Dedifferentiated amniotic fluid mesenchymal stem cell (primary cell): ENCODE data around the gene NAB1.
"Not testable (repeated sequence)": the region's sequence is repeated elsewhere in the genome, so short reads cannot be mapped to it uniquely, and the experiment has no call there.

Experiments used
- DNase-seq: peaks from one replicate; pipeline ENCODE4 v3.0.0-alpha.2; 2016; ENCODE audit errors: extremely low spot score

NAB1 gene, protein sequence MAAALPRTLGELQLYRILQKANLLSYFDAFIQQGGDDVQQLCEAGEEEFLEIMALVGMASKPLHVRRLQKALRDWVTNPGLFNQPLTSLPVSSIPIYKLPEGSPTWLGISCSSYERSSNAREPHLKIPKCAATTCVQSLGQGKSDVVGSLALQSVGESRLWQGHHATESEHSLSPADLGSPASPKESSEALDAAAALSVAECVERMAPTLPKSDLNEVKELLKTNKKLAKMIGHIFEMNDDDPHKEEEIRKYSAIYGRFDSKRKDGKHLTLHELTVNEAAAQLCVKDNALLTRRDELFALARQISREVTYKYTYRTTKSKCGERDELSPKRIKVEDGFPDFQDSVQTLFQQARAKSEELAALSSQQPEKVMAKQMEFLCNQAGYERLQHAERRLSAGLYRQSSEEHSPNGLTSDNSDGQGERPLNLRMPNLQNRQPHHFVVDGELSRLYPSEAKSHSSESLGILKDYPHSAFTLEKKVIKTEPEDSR

DNA sequence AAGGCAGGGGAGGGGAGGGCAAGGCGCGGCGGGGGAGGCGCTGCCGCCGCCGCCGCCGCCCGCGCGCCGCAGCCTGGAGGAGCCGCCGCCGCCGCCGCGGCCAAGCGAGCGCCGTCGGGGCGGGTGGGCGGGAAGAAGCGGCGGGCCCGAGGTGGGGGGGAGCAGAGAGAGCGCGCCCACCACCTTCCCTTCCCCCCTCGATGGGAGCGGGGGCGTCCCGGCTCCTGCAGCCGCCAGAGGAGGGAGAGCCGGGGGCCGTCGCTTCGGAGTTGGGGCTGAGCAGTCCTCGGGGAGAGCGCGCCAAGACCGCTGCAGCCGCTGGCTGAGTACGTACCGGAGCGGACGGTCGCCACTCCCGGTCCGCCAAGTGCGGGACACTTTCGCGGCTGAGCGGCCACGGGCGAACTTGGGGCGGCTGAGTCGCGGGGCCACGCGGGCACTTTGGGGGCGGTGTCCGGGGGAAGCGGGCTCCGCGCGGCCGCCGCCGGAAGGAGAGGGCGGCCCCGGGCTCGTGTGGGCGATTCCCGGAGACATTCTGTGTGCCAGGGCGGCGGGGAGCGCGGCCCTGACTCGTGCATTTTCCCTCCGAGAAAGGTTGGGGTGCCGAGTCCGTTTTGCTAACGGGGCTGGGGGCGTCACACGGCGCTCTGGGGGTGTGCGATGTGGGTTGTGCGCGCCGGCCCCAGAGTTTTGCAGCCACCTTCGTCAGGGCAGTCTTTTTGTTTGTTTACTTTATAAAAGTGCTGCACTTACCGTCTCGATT, at the start of gene NAB1:
TSS of gene NAB1 (plus strand) at position 49 of the 763 bp plus-strand sequence. CDS start 10,094 bp downstream, outside the sequence.
- no peak for DNase-seq

DNA sequence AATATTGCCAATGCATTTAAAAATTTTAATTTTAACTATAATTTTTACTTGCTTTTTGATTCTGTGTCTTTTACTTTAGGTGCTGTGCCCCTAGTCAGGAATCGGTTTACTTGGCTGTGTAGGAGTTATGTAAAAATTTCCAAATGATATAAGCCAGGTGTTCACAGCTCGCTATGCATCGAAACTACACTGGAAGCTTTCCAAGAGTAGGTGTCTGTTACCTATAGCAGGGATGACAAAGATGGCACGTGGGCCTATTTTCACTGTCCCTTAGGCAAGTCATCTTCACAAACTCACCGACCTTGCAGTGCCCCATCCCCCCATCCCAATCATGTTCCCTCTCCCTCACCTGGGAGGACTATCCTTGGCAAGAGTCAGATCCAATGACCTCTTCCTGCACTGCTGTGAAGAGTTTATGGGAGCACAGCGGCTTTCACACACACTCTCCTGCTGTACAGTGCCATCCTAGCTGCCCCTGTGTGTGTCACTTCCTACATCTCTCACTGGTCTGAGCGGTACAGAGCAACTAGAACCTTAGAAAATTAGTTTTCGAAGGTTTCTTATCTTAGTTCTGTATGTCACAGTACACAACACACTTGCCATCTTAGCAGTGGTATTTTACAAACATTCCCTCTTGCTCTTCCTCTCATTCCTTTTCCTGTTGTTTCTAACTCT, 49.2 kb upstream of the NAB1 start:
- DNase-seq = no peak

DNA sequence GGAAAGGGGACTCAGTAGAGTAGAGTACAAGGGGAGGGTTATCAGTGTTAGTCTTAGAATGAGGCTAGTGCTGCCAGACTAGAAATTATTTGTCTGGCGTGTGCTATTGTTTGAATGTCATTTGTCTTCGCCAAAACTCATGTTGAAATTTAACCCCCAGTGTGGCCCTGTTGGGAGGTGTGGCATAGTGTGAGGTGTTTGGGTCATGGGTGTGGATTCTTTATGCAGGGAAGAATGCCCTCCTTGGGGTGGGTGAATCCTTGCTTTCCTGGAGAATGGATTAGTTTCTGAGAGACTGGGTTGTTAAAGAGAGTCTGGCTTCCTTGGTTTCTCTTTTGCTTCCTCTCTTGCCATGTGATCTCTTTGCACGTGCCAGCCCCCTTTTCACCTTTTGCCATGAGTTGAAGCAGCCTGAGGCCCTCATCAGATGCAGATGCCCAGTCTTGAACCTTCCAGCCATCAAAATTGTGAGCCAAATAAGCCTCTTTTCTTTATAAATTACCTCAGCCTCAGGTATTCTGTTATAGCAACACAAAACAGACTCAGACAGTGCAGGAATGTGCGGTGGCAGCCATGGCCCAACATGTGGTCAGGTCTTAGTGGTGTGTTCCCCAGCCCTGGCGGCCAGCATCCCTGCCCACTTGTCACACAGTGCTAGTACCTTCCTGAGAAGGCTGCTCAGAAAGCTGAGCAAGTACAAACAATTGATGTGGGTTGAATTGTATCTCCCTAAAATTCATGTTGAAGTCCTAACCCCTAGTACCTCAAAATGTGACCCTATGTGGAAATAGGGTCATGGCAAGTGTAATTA, 48.4 kb upstream of the NAB1 start:
- no peak for DNase-seq

DNA sequence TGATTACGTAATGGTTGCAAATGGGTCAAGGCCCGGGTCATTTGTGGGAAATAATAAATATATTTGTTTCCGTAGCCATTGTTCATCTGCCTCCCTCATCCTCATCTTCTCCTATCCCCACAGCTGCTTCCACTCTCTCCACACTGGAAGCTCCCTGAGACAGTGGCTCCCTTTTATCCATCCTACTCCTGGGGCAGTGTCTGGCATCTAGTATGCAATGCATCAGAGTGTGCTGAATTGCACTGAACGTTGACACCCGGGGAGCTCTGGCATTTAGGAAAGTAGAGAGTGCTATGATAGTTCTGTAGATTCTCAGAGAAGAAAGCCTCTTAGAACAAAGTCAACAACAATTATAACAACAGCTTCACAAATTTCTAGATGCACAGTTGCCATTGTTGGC, 45.5 kb upstream of the NAB1 start:
- DNase-seq = no peak

DNA sequence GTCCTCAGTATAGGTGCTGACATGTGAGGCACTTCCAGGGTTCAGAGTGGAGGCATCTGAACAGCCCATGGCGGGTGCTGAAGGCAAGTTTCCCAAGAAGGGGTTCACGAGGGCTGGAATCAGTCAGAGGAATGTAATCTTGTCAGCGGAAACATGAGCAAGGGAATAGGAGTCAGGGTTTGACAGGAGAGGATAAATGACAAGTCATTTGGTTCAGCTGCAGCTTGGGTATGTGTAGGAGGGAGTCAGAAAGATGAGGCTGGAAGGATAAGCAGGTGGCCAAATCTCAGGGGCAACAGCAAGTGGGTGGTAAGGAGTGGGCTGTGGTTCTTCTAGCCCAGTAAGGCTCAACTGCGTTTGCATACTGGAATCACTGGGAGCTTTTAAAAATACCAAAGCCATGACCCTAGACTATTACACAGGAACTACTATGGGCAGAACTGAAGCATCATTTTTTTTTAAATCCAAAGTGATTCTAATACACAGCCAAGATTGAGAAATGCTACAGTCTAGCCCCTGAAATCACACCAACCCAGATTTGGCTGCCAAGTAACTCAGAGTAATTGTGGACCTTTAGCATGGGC, 41.8 kb upstream of the NAB1 start:
- DNase-seq = no peak

DNA sequence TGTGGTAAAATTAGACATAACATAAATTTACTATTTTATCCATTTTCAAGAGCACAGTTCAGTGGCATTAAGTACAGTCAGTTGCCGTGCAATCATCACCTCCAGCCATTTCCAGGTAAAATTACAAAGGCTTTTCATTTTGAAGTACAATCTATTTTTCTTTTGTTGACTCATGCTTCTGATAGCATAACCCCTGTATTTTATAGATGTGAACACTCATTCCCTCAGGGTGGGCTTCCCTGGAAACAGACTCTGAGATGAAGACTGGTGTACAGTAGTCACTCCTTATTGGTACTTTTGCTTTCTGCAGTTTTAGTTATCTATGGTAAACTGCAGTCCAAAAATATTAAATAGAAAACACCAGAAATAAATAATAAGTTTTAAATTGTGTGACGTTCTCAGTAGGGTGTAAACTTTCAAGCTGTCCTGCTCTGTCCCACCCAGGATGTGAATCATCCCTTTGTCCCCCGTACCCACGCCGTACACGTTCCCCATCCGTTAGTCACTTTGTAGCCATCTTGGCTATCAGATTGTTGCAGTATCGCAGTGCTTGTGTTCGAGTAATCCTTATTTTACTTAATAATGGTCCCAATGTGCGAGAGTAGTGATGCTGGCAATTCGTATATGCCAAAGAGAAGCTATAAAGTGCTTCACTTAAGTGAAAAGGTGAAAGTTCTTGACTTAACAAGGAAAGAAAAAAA, 41.1 kb upstream of the NAB1 start:
- DNase-seq = no peak

DNA sequence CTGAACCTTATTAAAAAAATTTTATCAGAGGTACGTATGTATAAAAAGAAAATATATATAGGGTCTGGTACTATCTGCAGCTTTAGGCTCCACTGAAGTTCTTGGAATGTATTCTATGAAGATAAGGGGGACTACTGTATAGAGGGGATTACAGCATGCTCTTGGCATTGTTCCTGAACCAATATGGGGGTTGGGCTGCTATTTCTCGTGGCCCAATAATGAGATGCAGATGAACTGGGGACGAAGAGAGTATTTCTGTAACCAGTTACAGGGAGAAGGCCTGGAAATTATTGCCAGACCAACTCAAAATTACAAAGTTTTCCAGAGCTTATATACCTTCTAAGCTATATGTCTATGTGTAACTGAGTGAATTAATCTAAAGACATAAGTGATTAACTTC, 40.0 kb upstream of the NAB1 start:
- DNase-seq = not testable (repeated sequence)

DNA sequence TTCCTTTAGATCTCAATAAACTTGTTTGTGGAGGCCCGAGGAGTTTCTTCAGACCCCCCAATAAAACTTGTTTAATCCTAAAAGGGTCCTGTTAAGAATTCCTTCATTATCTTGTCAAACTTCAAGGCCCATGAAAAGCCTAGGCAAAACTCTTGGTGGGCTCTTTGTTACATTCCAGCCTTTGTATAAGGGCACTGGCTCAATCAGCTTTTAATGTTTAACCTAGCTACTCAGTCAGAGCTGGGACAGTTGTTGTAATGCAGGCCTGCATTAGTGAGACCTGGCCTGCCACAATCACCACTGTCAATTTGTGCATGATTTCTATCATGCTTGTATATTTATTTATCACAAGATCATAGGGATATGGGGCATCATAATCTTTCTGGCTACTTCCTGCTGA, 39.5 kb upstream of the NAB1 start:
- not testable (repeated sequence) for DNase-seq

DNA sequence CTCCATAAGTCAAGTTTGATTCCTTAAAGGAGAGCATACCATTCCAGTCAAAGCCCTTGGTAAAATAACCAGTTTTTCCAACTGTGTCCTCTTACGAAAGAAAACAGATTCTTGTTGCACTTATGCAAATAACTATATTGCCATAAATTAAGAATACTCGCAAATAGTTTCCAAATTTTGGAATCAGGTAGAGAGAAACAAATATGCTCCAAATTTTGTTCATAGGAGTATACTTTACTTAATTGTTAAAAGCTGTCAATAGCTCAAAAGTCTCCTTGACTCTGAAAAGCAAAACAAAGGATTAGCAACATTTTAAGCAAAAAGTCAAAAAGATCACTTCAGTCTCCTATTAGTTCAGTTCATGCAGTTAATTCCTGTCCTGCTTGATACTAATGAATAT, 38.4 kb upstream of the NAB1 start:
- not testable (repeated sequence) for DNase-seq

DNA sequence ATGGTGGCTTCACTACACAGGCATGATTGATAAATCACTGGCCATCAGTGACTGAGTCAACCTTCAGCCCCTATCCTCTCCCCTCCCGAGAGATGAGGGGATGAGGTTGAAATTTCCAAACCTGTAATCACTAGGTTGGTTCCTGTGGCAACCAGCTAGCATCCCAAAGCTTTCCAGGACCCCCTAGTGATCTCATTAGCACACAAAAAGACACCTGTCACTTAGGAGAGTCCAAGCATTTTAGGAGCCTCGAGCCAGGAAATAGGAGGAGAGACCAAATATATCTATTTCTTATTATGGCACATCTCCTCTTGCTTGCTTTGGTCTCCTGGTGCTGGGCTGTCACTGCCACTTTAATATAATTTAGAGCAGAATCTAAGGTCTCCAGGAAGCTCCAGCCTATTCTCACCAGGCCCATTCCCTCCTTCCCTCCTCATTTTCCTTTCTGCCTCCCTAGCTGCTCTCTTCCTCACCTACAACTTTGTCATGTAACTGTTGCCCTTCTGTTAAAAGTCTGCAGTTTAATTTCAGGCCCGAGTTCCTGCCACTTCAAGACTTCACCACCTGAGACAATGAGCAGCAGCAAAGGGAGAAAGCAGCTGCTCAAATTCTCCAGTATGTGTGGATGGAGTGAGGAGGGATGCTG, 33.2 kb upstream of the NAB1 start:
- no peak for DNase-seq

DNA sequence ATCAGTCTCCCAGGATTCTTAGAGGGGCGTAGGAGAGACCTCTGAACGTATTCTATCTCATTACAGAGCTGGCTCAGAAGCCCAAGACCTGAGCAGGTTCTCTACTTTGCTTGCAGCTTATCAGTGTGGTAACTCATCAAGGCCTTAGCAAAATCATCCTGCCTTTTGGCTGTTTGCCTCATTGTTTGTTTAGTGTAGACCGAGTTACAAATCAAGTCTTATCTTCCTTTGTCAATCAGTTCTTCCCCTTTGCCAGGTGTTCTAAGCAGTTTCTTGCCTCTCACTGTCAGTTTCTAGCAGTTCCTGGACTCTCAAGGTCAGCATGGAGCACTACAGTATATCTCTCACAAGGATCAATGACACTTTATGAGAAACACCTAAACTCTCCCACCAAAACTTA, 30.9 kb upstream of the NAB1 start:
- no peak for DNase-seq

DNA sequence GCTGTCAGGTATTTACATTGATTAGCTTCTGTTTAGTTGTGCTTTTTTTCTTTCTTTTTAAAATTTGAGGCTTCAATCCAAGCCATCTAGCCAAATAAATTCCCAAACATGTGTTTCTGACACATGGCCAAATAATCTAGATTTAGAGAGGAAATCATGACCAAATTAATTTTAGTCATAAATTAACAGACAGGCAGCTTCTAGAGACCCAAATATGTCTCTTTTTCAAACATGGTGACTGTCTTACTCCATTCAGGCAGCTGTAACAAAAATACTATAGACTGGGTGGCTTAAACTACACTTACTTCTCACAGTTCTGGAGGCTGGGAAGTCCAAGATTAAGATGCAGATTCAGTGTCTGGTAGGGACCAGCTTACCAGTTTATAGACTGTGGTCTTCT, 23.2 kb upstream of the NAB1 start:
- no peak for DNase-seq

DNA sequence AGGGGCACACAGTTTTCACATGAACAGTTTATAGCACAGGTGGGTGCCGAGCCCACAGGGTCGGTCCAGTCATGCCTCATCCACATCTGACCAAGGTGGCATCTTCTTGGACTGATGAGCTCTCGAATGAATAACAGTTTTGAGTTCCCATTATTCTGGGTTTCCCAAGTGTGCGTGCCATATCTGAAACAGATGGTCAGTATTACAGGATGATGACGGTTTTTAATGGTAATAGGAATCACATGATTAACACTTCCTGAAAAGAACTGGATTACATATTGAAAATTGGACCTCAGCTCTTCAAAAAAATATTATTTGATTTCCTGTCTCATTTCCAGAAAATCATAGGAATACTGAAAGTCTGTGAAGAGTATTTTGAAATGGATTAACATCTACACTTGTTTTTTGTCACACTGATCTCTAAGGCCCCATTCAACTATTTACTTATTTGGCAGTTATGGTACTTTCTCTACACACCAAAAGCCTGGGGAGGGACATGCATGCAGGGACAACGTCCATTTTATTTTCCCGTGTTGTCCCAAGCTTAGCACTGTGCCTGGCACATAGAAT, 22.2 kb upstream of the NAB1 start:
- DNase-seq = no peak

DNA sequence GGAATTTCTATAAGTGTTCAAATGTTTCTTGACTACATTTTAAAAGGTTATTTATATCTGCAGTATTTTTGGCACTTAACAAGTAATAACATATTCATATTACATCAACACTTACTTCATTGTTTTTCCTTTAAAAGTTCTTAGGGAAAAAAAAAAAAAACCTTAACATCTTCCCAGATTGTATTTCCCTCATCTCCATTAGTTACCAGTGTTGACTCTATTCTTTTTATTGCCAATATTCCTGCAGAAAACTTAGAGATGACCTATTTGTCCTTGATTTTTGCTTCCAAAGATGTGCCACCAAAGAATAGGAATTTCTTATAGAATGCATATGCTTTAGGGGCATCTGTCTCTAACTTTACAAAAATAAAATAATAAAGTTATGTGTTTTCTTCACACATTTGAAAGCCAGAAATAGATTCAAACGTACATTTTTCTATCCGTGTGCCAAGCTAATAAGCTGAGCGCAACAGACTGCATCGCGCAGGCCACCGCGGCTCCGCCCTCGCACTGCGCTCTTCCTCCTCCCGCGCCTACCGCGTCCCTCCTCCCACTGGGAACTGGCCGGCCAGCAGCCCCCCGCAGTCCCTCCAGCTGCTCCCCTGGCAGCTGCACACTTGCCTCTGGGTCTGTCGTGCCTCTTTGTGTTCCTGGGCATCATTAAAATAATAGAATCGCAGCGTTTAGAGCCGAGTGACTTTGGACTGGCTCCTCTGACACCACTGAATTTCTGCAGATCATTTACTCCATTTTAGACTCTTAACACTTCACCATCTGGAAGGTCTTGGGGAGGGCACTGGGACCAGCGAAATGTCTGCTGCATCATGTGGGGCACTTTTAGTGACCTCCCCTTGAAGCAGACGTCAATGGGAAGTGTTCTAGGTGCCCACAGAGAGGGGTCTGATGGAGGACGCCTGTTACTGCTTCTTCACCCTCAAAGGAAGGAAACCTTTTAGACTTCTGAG, 21.2 kb upstream of the NAB1 start:
- DNase-seq = no peak

DNA sequence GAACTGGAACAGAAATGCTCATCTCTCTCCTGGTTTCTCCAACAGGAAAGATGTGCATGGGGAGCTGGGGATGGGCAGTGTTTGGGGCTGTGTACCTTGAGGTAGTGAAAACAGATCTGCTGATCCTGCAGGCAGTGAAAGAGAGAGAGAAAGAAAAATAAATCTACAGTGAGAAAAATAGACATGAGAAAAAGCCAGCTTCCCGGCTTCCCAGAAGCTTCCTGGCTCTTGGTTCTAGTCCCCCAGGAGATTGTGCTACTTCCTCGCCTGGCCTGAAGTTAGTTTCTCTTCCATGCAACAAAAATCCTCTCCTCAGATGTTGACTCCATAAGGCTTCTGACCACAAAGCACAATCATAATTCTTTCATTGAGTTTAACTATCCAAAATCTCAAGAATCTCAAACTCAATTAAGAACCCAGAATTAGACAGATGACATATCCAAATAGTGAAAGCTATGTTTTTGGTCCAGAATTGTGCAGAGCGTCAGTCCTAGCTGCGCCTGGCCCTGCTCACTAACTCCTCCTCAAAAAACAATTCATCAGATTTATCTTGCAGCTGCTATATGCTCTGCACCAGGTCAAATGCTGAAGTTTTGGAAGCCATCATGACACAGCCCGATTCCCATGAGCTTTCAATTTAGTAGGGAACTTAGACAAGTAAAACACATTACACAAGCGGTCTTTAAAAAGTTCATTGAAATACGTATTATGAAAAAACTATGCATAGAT, 20.1 kb upstream of the NAB1 start:
- no peak for DNase-seq

DNA sequence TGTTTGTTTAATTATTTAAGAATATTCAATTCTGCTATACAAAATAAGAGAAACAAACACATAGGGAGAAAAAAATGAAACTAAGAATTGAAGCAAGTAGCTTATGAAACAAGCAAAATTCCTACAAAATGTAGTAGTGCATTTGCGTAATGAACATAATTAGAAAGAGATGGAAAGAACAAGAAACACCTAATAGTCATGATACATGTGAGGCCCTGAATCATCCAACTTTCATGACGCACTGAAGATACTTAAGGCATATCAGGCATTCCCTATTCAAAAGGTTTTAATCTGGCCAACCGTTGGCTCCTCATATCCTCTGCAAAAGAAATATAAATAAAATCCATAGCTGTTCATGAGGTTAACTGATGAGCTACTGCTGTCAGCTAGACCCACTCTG, 14.5 kb upstream of the NAB1 start:
- DNase-seq = no peak

DNA sequence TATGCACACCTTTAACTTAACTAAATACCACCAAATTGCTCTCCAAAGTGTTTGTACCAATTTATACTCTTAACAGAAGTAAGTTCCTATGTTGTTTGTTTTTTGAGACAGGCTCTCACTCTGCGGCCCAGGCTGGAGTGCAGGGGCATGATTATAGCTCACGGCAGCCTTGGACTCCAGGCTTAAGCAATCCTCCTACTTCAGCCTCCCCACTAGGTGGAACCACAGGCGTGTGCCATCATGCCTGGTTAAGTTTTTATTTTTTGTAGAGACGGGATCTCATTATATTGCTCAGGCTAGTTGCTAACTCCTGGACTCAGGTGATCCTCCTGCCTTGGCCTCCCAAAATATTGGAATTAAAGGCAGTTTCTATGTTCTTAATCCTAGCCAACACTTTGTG, 13.1 kb upstream of the NAB1 start:
- DNase-seq = no peak

DNA sequence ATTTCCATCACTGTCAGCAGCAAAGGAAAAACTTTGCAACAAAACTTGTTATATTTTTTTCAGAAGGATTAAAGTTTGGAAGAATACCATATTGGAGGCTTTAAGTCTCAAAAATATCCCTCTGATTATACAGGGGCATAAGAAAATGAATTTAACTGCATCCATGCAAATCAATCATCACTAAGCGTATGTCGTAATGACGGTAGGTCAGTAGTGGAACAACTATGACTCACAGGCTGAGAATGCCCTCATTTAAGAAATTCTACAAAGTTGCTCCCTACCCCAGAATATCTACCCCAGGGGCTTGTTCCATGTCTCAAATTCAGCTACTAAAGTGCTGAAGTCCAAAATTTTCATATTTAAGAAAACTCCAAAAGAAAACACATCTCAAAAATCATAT, 12.5 kb upstream of the NAB1 start:
- DNase-seq = no peak
